Measurements from ENCODE around the gene WFDC13.
"Not testable (repeated sequence)": the region's sequence is repeated elsewhere in the genome, so short reads cannot be mapped to it uniquely, and the experiment has no call there.

The WFDC13 gene

GRCh38 chr20:45701873-45702272 lies at the start of gene WFDC13:
Gene WFDC13, plus strand, starts transcription at chr20:45702038. Its CDS starts 86 bp downstream, at chr20:45702124.
- no peak for DNase-seq

GRCh38 chr20:45657038-45657437 lies 44.8 kb upstream of the WFDC13 start:
- DNase-seq = not testable (repeated sequence)

GRCh38 chr20:45670139-45670538 lies 31.7 kb upstream of the WFDC13 start, which contains the start of gene WFDC11:
Gene WFDC11, minus strand, starts transcription at chr20:45670239. Its CDS starts 19,639 bp downstream, at chr20:45650600.
- DNase-seq = no peak

- DNase-seq = no peak
Measured at GRCh38 chr20:45672765-45673164, 29.1 kb upstream of the WFDC13 start.

- no peak for DNase-seq
Measured at GRCh38 chr20:45679650-45680049, 22.2 kb upstream of the WFDC13 start.

GRCh38 chr20:45685896-45686295 lies 15.9 kb upstream of the WFDC13 start:
- no peak for DNase-seq

GRCh38 chr20:45693346-45693745 lies 8.5 kb upstream of the WFDC13 start:
- not testable (repeated sequence) for DNase-seq

GRCh38 chr20:45695496-45695895 lies 6.3 kb upstream of the WFDC13 start:
- DNase-seq = no peak

GRCh38 chr20:45701104-45701503 lies 734 bp upstream of the WFDC13 start:
- no peak for DNase-seq

- DNase-seq = no peak
Measured at GRCh38 chr20:45704969-45705637, 3.3 kb downstream of the WFDC13 start, which contains the start of gene WFDC10B. Gene WFDC10B, minus strand, starts transcription at chr20:45705019. Its CDS starts 19,027 bp downstream, at chr20:45685992.

- not testable (repeated sequence) for DNase-seq
Measured at GRCh38 chr20:45716141-45716688, 14.4 kb downstream of the WFDC13 start.

GRCh38 chr20:45722047-45722446 lies 20.2 kb downstream of the WFDC13 start, which contains the start of gene SPINT4:
Gene SPINT4, plus strand, starts transcription at chr20:45722347. Its CDS starts 21 bp downstream, at chr20:45722368.
- no peak for DNase-seq

GRCh38 chr20:45725134-45725533 lies 23.3 kb downstream of the WFDC13 start:
- no peak for DNase-seq

- DNase-seq = no peak
Measured at GRCh38 chr20:45727044-45727443, 25.2 kb downstream of the WFDC13 start.

GRCh38 chr20:45732199-45732598 lies 30.4 kb downstream of the WFDC13 start:
- DNase-seq = no peak

GRCh38 chr20:45735552-45735951 lies 33.7 kb downstream of the WFDC13 start:
- DNase-seq = no peak

GRCh38 chr20:45735988-45736387 lies 34.1 kb downstream of the WFDC13 start:
- DNase-seq = no peak

GRCh38 chr20:45742596-45742995 lies 40.8 kb downstream of the WFDC13 start:
- no peak for DNase-seq

- DNase-seq = no peak
Measured at GRCh38 chr20:45745015-45745414, 43.2 kb downstream of the WFDC13 start.

GRCh38 chr20:45751721-45752120 lies 49.9 kb downstream of the WFDC13 start:
- DNase-seq = no peak

- DNase-seq = no peak
Measured at GRCh38 chr20:45752746-45753145, 50.9 kb downstream of the WFDC13 start.

GRCh38 chr20:45758096-45758495 lies 56.3 kb downstream of the WFDC13 start:
- no peak for DNase-seq
